Iris pigment epithelial cell (primary cell): ENCODE results near the gene DDAH1.
A peak's percentile ranks its signal among the peaks of the same experiment; 100 is the strongest.

Experiments used
- DNase-seq: peaks from one replicate; pipeline ENCODE4 v3.0.0-alpha.2; 2011; ENCODE audit warnings: low read depth

Gene DDAH1

DNA sequence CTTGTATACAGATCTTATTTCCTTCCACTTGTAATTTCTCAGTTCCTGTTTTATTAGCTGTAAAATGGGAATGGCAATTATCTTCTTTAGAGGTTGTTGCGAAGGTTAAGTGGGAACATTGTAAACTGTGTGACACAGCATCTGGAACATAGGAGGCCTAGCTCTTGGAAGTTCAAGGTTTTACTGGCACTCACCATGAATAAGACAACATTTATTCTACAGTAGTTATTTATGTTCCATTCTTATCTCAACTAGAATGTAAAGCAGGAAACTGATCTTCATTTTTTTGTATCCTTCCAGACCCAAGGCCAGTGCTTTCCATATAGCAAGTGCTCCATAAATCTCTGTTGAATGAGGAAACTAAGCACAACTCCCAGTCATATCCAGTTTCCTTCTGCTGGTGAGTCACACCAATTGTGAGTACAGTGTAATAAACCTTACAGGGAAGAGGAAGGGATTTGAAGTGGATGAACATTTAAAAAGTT lies 189.9 kb downstream of the DDAH1 start:
- peak; percentile 83 for DNase-seq

- no peak for DNase-seq
Observed at GRCh38 chr1:85273397-85273796, 191.6 kb downstream of the DDAH1 start.

DNA sequence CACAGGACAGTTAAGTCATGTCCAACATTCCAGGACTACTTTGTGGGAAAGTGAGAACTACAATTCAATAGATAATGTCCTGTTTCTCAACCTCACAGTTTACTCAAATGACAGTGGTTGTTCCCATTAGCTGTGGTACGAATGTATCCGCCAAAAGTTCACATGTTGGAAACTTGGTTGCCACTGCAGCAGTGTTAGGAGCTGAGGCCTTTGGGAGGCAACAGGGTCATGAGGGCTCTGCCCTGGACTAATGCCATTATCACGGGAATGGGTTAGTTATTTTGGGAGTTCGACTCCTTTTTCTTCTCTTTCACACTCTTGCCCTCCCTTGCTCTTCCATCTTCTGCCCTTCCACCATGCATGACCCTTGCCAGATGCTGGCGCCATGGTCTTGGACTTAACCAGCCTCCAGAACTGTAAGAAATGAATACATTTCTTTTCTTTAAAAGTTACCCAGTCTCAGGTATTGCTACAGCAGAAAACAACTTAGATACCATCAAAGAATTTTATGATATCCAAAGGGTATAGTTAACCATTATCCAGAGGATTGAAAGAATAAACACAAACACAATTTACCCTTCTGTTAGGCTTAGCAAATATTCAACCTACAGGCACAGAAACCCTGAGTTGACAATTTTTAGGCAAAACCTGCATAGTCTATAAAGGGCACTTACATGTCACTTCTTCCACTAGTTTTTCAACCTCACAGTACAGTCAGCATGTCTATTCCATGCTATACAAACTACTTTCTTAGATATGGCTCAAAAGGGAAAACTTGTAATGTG lies 196.0 kb downstream of the DDAH1 start:
- DNase-seq, result no peak
